ENCODE measurements around the gene GASK1A.

GRCh38 chr3:43093006-43093405, 113.9 kb downstream of the GASK1A start:
- TF ChIP-seq POLR2A (IDR thresholded peaks at IDR 0.05) (no peak), CTCF (IDR thresholded peaks at IDR 0.05) (no peak)
